ENCODE results near the gene SEMA4D.

GRCh38 chr9:89368550-89368949, 129.4 kb downstream of the SEMA4D start:
- TF ChIP-seq CTCF (conservative IDR thresholded peaks at IDR 0.05; ENCODE audit: low read length) (no peak), EZH2phosphoT487 (IDR thresholded peaks at IDR 0.05; ENCODE audit: borderline replicate concordance) (no peak)
